Heart right ventricle (tissue), 16 donors: Measurements from ENCODE around the gene CNPY2. TPM values are rescaled to one million over a fixed set of nuclear protein-coding genes. Genes with fewer than 3 reads are reported as not detected.
A peak's percentile ranks its signal among the peaks of the same experiment; 100 is the strongest.

Experiments used
- ATAC-seq, 8 donors: fragments of 200-7000 bp; cut with Tn5 transposase; one replicate each; pipeline ENCODE4 v1.9.1; 2020; ENCODE audit warnings: mild to moderate bottlenecking in 8 of 8, moderate library complexity in 8 of 8, moderate number of reproducible peaks in 1 of 8
- DNase-seq, 2 donors: peaks; one replicate each; pipeline ENCODE4 v3.0.0-alpha.2; 2020
- H3K27ac ChIP-seq, 10 donors: fragments of 200-600 bp; sonication (generic) in 2 of 10; one replicate each; pipeline versions ENCODE4 v1.5.0 to v1.8.0; 2020 to 2022; ENCODE audit warnings: mild to moderate bottlenecking in 3 of 10
- H3K27me3 ChIP-seq, 7 donors: fragments of 200-600 bp; one replicate each; pipeline ENCODE4 v1.8.0; 2021 to 2022; ENCODE audit warnings: mild to moderate bottlenecking in 2 of 7
- H3K36me3 ChIP-seq, 9 donors: fragments of 200-600 bp; sonication (generic) in 1 of 9; one replicate each; pipeline versions ENCODE4 v1.5.0 to v1.8.0; 2020 to 2022; ENCODE audit warnings: mild to moderate bottlenecking in 2 of 9
- H3K4me1 ChIP-seq, 9 donors: fragments of 200-600 bp; sonication (generic) in 1 of 9; one replicate each; pipeline versions ENCODE4 v1.5.0 to v1.8.0; 2020 to 2022; ENCODE audit warnings: mild to moderate bottlenecking in 4 of 9
- H3K4me3 ChIP-seq, 10 donors: fragments of 200-600 bp; sonication (generic) in 2 of 10; one replicate each; pipeline versions ENCODE4 v1.5.0 to v1.8.0; 2020 to 2022; ENCODE audit warnings: mild to moderate bottlenecking in 7 of 10, moderate library complexity in 2 of 10
- H3K9me3 ChIP-seq, 11 donors: fragments of 200-600 bp in 10 of 11; sonication (generic) in 2 of 11; one replicate each; pipeline versions ENCODE4 v1.5.0 to v1.8.0; 2013 to 2022; ENCODE audit warnings: mild to moderate bottlenecking in 2 of 11, control low read depth in 1 of 11, moderate library complexity in 1 of 11
- CTCF ChIP-seq, 9 donors: fragments of 200-600 bp; sonication (generic) in 2 of 9; IDR thresholded peaks; one replicate each; pipeline versions ENCODE4 v1.5.0 to v1.8.0; 2021 to 2022; ENCODE audit warnings: antibody characterized with exemption in 9 of 9, mild to moderate bottlenecking in 5 of 9, moderate library complexity in 1 of 9
- WGBS, 2 donors: extraction: QIAGEN DNeasy Blood & Tissue Kit; methylation state at CpG; one replicate each; pipeline ENCODE4 v1.1.7; 2013; ENCODE audit warnings: inconsistent platforms in 1 of 2; 5-methylcytosine and 5-hydroxymethylcytosine counted together
- intact Hi-C, 10 donors: fragments of 100-400 bp; cut with DNase I; formaldehyde crosslinking; loops; one replicate each; pipeline versions ENCODE4 v1.11.1 to v1.14.2; 2022
- polyA plus RNA-seq, 2 donors: library from polyadenylated mRNA; stranded (reverse); fragments of 200-250 nt; gene quantifications; one replicate each; pipeline ENCODE4 v1.2.3, GENCODE V29; 2013
- total RNA-seq, 10 donors: library from RNA; stranded (reverse); fragmentation: NEBNext Ultra II Directional in 3 of 10; extraction: Animal tissue kit (Norgen Biotek cat#: 25700) in 3 of 10; gene quantifications; one replicate each; pipeline versions ENCODE4 v1.2.1 to v1.2.4, GENCODE V29; 2021 to 2023
- donor health status: Arrhythmogenic right ventricular cardiomyopathy.
- donor health status: ischemic (EF 13 %, LVEDD 7.1; RV severe dilation, severe dysfunction).
- donor health status: healthy with polysubstance abuse.
- donor health status: DM: no; HTN: yes; CAD: no.
- donor health status: DM: no; HTN: no; CAD: no.
- donor health status: ischemic (EF 25% LVEDD 6.9; RV normal size, moderate dysfunction).
- donor health status: ischemic (EF 25% LVEDD 5.7; RV mildly dilated, moderate dysfunction).
- donor health status: healthy.
- donor health status: DM: yes; HTN: yes; CAD: no.
- donor health status: Ischemic cardiomyopathy.
- donor health status: ischemic (EF 35%, LVEDD 5.7; RV mildly dilated, moderate dysfunction).
- donor health status: nonischemic (EF 11% LVEDD 7.7; RV severe dilation, severe dysfunction).
- donor health status: DM: yes; HTN: yes; CAD: no.
- donor health status: PGD.
- donor health status: ischemic (EF 29% LVEDD 5.4; RV normal size, mild dysfunction).
- donor health status: nonischemic (EF 23%, LVEDD 6.1; RV moderate dilation, normal function).

CNPY2 gene
- total and polyA plus RNA-seq, 12 donors = 22.3 to 88.2 (median 40.5) TPM

GRCh38 chr12:56298828-56299227 is 17.0 kb downstream of the CNPY2 start:
- TF ChIP-seq CTCF (IDR thresholded peaks at IDR 0.05) = no peak
- intact Hi-C loops = no loop called here
- ATAC-seq (no peak), DNase-seq (no peak)
- H3K27ac ChIP-seq = peak overlapping the region in 9 of 10 donors; percentile 94 to 100 (median 97)
- peaks cover 19 to 83% (median 64%) of the 10 kb centered on the region in 9 donors for H3K4me1 ChIP-seq
- 65 to 66% methylated on average over 5 of the region's 5 CpGs for WGBS, 2 donors
- H3K36me3 ChIP-seq = peaks cover 0 to 54% (median 4%) of the 10 kb centered on the region in 9 donors
- peak overlapping the region; percentile 68 to 99 (median 84) for H3K4me3 ChIP-seq
- H3K9me3 ChIP-seq = no peaks in the 10 kb centered on the region
- no peaks in the 10 kb centered on the region for H3K27me3 ChIP-seq

GRCh38 chr12:56297400-56297799 is 18.4 kb downstream of the CNPY2 start:
- DNase-seq = no peak
- Histone ChIP-seq H3K27me3 (no peaks in the 10 kb centered on the region), H3K36me3 (peaks cover 0 to 54% (median 4%) of the 10 kb centered on the region in 9 donors), H3K4me1 (peaks cover 19 to 87% (median 71%) of the 10 kb centered on the region in 9 donors), H3K9me3 (no peaks in the 10 kb centered on the region), H3K4me3 (no peak overlapping the region), H3K27ac (peak overlapping the region in 3 of 10 donors; percentile 46 to 100 (median 97))
- no peak for TF ChIP-seq CTCF (IDR thresholded peaks at IDR 0.05)
- 90 to 94% methylated on average over 8 of the region's 8 CpGs for WGBS, 2 donors
- no peak for ATAC-seq
- intact Hi-C loops = no loop called here

- 69 to 80% methylated on average over 5 of the region's 5 CpGs for WGBS, 2 donors
- H3K4me3 ChIP-seq = no peak overlapping the region
- H3K36me3 ChIP-seq = peaks cover 0 to 65% (median 8%) of the 10 kb centered on the region in 9 donors
- no peak for DNase-seq
- no peaks in the 10 kb centered on the region for H3K27me3 ChIP-seq
- TF ChIP-seq CTCF (IDR thresholded peaks at IDR 0.05) = no peak
- no peaks in the 10 kb centered on the region for H3K9me3 ChIP-seq
- peak overlapping the region in 1 of 10 donors; percentile 25 for H3K27ac ChIP-seq
- intact Hi-C loops = no loop called here
- peaks cover 17 to 88% (median 68%) of the 10 kb centered on the region in 9 donors for H3K4me1 ChIP-seq
- no peak for ATAC-seq
Measured at GRCh38 chr12:56296295-56296694, 19.5 kb downstream of the CNPY2 start.

GRCh38 chr12:56293795-56294194 is 22.0 kb downstream of the CNPY2 start:
- 53 to 66% methylated on average over 5 of the region's 5 CpGs for WGBS, 2 donors
- intact Hi-C loops = loop anchor here in 1 of 10 donors (2.0 kb wide), 1 partner anchor 27 kb away; the partner anchor contains the start of gene COQ10A
- no peaks in the 10 kb centered on the region for H3K9me3 ChIP-seq

More at GRCh38 chr12:56293795-56294194, 22.0 kb downstream of the CNPY2 start:
- ATAC-seq = peak in 2 of 8 donors; percentile 34 to 55
- Histone ChIP-seq H3K4me1 (peaks cover 11 to 77% (median 58%) of the 10 kb centered on the region in 9 donors), H3K36me3 (peaks cover 0 to 90% (median 9%) of the 10 kb centered on the region in 9 donors), H3K27ac (peak overlapping the region in 4 of 10 donors; percentile 9 to 37 (median 26)), H3K27me3 (no peaks in the 10 kb centered on the region), H3K4me3 (no peak overlapping the region)
- no peak for TF ChIP-seq CTCF (IDR thresholded peaks at IDR 0.05)
- no peak for DNase-seq
